PFSK-1 (cell line): ENCODE measurements around the gene CHMP3.

Experiments
- FOXP2 ChIP-seq: optimal IDR thresholded peaks from 2 replicates; pipeline ENCODE3; 2011; ENCODE audit warnings: borderline replicate concordance, control low read depth, inconsistent platforms; ENCODE audit not compliant: insufficient read depth; ENCODE audit errors: extremely low read length, extremely low read depth
- POLR2AphosphoS5 ChIP-seq: IDR thresholded peaks from 2 replicates; pipeline ENCODE4 v1.6.1; 2012; ENCODE audit warnings: low read depth, mild to moderate bottlenecking, control low read depth, low read length, moderate library complexity
- REST ChIP-seq, 2 experiments: IDR thresholded peaks; 2 replicates each; pipeline versions ENCODE4 v1.6.1 to v1.8.0; 2011 to 2012; ENCODE audit warnings: low read depth in 2 of 2, low read length in 2 of 2, control low read depth in 1 of 2, inconsistent platforms in 1 of 2, mild to moderate bottlenecking in 1 of 2, moderate library complexity in 1 of 2; ENCODE audit not compliant: insufficient read depth in 1 of 2
- SIN3A ChIP-seq: IDR thresholded peaks from 2 replicates; pipeline ENCODE4 v1.6.1; 2012; ENCODE audit warnings: mild to moderate bottlenecking, low read length, moderate library complexity, borderline replicate concordance; ENCODE audit not compliant: insufficient read depth
- TAF1 ChIP-seq: IDR thresholded peaks from 2 replicates; pipeline ENCODE4 v1.6.1; 2012; ENCODE audit warnings: low read length, control low read depth, borderline replicate concordance; ENCODE audit not compliant: insufficient read depth

The CHMP3 gene

GRCh38 chr2:86464652-86465051 lies 98.6 kb downstream of the CHMP3 start:
- TF ChIP-seq REST (IDR thresholded peaks at IDR 0.05; ENCODE audit: insufficient read depth in 1 of 2, low read depth in 2 of 2, low read length in 2 of 2) (no peak), FOXP2 (no peak), SIN3A (no peak), POLR2AphosphoS5 (no peak), TAF1 (no peak)

- TF ChIP-seq SIN3A (no peak), REST (IDR thresholded peaks at IDR 0.05; ENCODE audit: insufficient read depth in 1 of 2, low read depth in 2 of 2, low read length in 2 of 2) (no peak), TAF1 (no peak), FOXP2 (no peak), POLR2AphosphoS5 (no peak)
These were observed 102.0 kb downstream of the CHMP3 start for GRCh38 chr2:86461042-86461743.

GRCh38 chr2:86455181-86455580 lies 108.1 kb downstream of the CHMP3 start:
- TF ChIP-seq TAF1 (no peak), REST (IDR thresholded peaks at IDR 0.05; ENCODE audit: insufficient read depth in 1 of 2, low read depth in 2 of 2, low read length in 2 of 2) (no peak), SIN3A (no peak), POLR2AphosphoS5 (no peak), FOXP2 (no peak)

GRCh38 chr2:86454238-86454637 lies 109.0 kb downstream of the CHMP3 start:
- TF ChIP-seq TAF1, result no peak
- TF ChIP-seq POLR2AphosphoS5, result no peak
- no peak for TF ChIP-seq FOXP2
- TF ChIP-seq SIN3A, result no peak
- no peak for TF ChIP-seq REST (IDR thresholded peaks at IDR 0.05; ENCODE audit: insufficient read depth in 1 of 2, low read depth in 2 of 2, low read length in 2 of 2)
